ENCODE data around the gene REPS1. TPM values are rescaled to one million over a fixed set of nuclear protein-coding genes. Genes with fewer than 3 reads are reported as not detected.

The REPS1 gene
- total and polyA plus RNA-seq, 11 donors: 16.3 to 65.8 (median 38.3) TPM

DNA sequence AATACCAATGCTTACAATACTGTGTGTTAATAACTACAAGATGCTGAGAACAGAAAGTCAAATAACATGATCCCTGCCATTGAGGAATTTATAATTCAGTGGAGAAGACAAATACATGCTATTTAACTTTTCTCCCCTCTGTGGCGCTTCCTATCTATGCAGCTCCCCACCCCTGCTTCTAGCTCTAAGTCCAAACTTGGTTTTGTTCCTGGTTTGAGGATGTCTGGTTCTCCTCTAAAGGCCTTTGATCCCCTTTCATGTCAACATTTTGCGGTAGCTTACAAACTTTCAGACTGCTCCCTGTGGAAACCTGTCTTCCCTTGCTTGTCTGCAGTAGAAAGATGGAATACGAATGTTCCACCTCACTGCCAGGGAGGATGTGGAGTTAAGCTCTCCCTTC, 18.4 kb upstream of the REPS1 start:
- Histone ChIP-seq H3K9me3 (no peaks in the 10 kb centered on the region), H3K4me3 (no peak overlapping the region), H3K4me1 (peaks cover 0 to 4% (median 0%) of the 10 kb centered on the region in 12 donors), H3K36me3 (no peaks in the 10 kb centered on the region), H3K27ac (no peak overlapping the region), H3K27me3 (no peaks in the 10 kb centered on the region)
- ATAC-seq (no peak), DNase-seq (no peak)
- intact Hi-C loops (cut with DNase I): no loop called here
- 84 to 91% (median 87%) methylated on average over 3 of the region's 3 CpGs for WGBS, 4 donors
- TF ChIP-seq POLR2A (IDR thresholded peaks at IDR 0.05): no peak
- TF ChIP-seq, protein P1, sequence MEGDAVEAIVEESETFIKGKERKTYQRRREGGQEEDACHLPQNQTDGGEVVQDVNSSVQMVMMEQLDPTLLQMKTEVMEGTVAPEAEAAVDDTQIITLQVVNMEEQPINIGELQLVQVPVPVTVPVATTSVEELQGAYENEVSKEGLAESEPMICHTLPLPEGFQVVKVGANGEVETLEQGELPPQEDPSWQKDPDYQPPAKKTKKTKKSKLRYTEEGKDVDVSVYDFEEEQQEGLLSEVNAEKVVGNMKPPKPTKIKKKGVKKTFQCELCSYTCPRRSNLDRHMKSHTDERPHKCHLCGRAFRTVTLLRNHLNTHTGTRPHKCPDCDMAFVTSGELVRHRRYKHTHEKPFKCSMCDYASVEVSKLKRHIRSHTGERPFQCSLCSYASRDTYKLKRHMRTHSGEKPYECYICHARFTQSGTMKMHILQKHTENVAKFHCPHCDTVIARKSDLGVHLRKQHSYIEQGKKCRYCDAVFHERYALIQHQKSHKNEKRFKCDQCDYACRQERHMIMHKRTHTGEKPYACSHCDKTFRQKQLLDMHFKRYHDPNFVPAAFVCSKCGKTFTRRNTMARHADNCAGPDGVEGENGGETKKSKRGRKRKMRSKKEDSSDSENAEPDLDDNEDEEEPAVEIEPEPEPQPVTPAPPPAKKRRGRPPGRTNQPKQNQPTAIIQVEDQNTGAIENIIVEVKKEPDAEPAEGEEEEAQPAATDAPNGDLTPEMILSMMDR (IDR thresholded peaks at IDR 0.05): no peak

GRCh38 chr6:139003751-139004150, 15.7 kb upstream of the REPS1 start:
- Histone ChIP-seq H3K9me3 (no peaks in the 10 kb centered on the region), H3K27ac (no peak overlapping the region), H3K4me1 (peaks cover 0 to 4% (median 0%) of the 10 kb centered on the region in 12 donors), H3K4me3 (no peak overlapping the region), H3K27me3 (no peaks in the 10 kb centered on the region), H3K36me3 (no peaks in the 10 kb centered on the region)
- intact Hi-C loops (cut with DNase I): no loop called here
- no peak for DNase-seq
- no peak for ATAC-seq
- TF ChIP-seq POLR2A (IDR thresholded peaks at IDR 0.05): no peak
- TF ChIP-seq, protein P1 (IDR thresholded peaks at IDR 0.05): no peak

DNA sequence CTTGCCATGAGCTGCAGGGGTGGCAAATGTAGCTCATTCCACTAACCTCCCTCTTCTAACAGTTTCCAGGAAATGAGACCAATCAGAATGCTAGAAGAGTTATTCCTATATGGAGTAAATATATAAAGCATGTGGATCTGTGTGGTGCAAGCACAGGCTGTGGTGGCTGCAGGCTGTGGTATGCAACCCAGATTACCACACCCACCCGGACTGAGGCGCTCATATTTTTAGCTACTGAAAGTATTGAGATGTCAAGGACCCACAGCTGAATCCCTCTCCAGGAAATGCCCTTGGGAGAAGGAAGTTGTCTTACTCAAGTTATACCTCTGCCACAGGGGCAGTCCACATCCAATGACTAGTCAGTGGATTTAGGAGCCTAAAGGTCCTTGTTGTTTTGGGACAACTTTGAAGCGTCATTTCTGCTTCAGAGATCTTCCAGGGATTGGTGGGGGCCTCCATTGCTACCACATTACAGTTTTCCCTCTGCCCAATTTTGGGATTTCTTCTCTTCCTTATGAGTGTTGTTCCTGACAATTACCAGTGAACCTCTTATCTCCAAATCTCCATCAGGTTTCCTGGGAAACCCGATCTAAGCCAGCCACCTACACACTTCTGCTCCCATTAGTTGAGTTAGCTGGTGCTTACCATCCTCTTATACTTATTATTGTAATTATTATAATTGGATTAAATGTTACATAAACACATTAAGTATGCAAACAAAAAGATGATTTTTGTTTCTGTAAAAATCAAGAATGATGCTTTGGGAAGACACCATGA, 12.1 kb upstream of the REPS1 start:
- TF ChIP-seq POLR2A (IDR thresholded peaks at IDR 0.05): no peak
- TF ChIP-seq, protein P1 (IDR thresholded peaks at IDR 0.05): no peak
- Histone ChIP-seq H3K4me3 (no peak overlapping the region), H3K36me3 (no peaks in the 10 kb centered on the region), H3K4me1 (peaks cover 0 to 4% (median 0%) of the 10 kb centered on the region in 12 donors), H3K9me3 (no peaks in the 10 kb centered on the region), H3K27me3 (no peaks in the 10 kb centered on the region), H3K27ac (no peak overlapping the region)
- WGBS, 4 donors: 57 to 67% (median 65%) methylated on average over 4 of the region's 4 CpGs
- no peak for DNase-seq
- peak in 1 of 4 donors; percentile 20 for ATAC-seq
- intact Hi-C loops (cut with DNase I): no loop called here

GRCh38 chr6:138997136-138997535, 9.1 kb upstream of the REPS1 start:
- TF ChIP-seq POLR2A (IDR thresholded peaks at IDR 0.05): no peak
- TF ChIP-seq, protein P1 (IDR thresholded peaks at IDR 0.05): no peak
- Histone ChIP-seq H3K27me3 (no peaks in the 10 kb centered on the region), H3K4me1 (no peaks in the 10 kb centered on the region), H3K27ac (no peak overlapping the region), H3K4me3 (no peak overlapping the region), H3K9me3 (no peaks in the 10 kb centered on the region), H3K36me3 (no peaks in the 10 kb centered on the region)
- intact Hi-C loops (cut with DNase I): no loop called here
- DNase-seq (no peak), ATAC-seq (no peak)
- WGBS, 4 donors: 84 to 97% (median 92%) methylated on average over 5 of the region's 5 CpGs
